DMS 273 treated with DMSO at 0.1 percent for 48 hours (cell line): ENCODE measurements around the gene CRACDL.

Experiments
- DNase-seq: peaks from one replicate; lab custom pipeline; 2025; lab: John Stamatoyannopoulos, UW

Gene CRACDL

GRCh38 chr2:98803405-98804264, 132.4 kb downstream of the CRACDL start:
- DNase-seq = no peak

- no peak for DNase-seq
Observed at GRCh38 chr2:98802344-98802743, 133.7 kb downstream of the CRACDL start.

GRCh38 chr2:98801921-98802321, 134.1 kb downstream of the CRACDL start:
- no peak for DNase-seq

- DNase-seq = no peak
Observed at GRCh38 chr2:98801286-98801685, 134.7 kb downstream of the CRACDL start.

- DNase-seq = no peak
Observed at GRCh38 chr2:98800330-98801064, 135.5 kb downstream of the CRACDL start.

- DNase-seq = no peak
Observed at GRCh38 chr2:98799375-98800329, 136.4 kb downstream of the CRACDL start.

GRCh38 chr2:98796775-98797544, 139.1 kb downstream of the CRACDL start:
- no peak for DNase-seq

- DNase-seq = no peak
Observed at GRCh38 chr2:98795891-98796676, 139.9 kb downstream of the CRACDL start.

- DNase-seq = no peak
Observed at GRCh38 chr2:98793897-98794830, 141.9 kb downstream of the CRACDL start.

GRCh38 chr2:98793275-98793674, 142.8 kb downstream of the CRACDL start:
- DNase-seq = no peak

GRCh38 chr2:98790221-98790620, 145.8 kb downstream of the CRACDL start:
- DNase-seq = no peak

GRCh38 chr2:98787700-98788099, 148.3 kb downstream of the CRACDL start:
- DNase-seq = no peak

- DNase-seq = no peak
Observed at GRCh38 chr2:98786179-98786578, 149.8 kb downstream of the CRACDL start.

- no peak for DNase-seq
Observed at GRCh38 chr2:98782570-98782969, 153.5 kb downstream of the CRACDL start.

GRCh38 chr2:98781822-98782221, 154.2 kb downstream of the CRACDL start:
- no peak for DNase-seq

GRCh38 chr2:98778741-98779483, 157.1 kb downstream of the CRACDL start:
- no peak for DNase-seq

- no peak for DNase-seq
Observed at GRCh38 chr2:98778151-98778550, 157.9 kb downstream of the CRACDL start.

GRCh38 chr2:98777710-98778109, 158.3 kb downstream of the CRACDL start:
- DNase-seq = no peak

- DNase-seq = no peak
Observed at GRCh38 chr2:98777076-98777475, 158.9 kb downstream of the CRACDL start.
